Cerebellar nuclear complex (tissue), 1 donor: Measurements from ENCODE around the gene GLIPR2.
"Not testable (repeated sequence)": the region's sequence is repeated elsewhere in the genome, so short reads cannot be mapped to it uniquely, and the experiment has no call there.

ENCODE experiments used
- DNase-seq, 2 experiments: peaks; one replicate each; lab custom pipeline; 2025; lab: John Stamatoyannopoulos, UW

The GLIPR2 gene

GRCh38 chr9:36123515-36123914 is 13.0 kb upstream of the GLIPR2 start:
- no peak for DNase-seq

GRCh38 chr9:36125062-36125855 is 11.3 kb upstream of the GLIPR2 start:
- DNase-seq, result no peak

GRCh38 chr9:36126016-36126730 is 10.4 kb upstream of the GLIPR2 start:
- no peak for DNase-seq

GRCh38 chr9:36127652-36128244 is 8.8 kb upstream of the GLIPR2 start:
- DNase-seq, result no peak

GRCh38 chr9:36128349-36128748 is 8.2 kb upstream of the GLIPR2 start:
- no peak for DNase-seq

GRCh38 chr9:36129139-36129538 is 7.4 kb upstream of the GLIPR2 start:
- DNase-seq, result no peak

GRCh38 chr9:36131666-36132065 is 4.9 kb upstream of the GLIPR2 start:
- DNase-seq, result not testable (repeated sequence)

- no peak for DNase-seq
Measured at GRCh38 chr9:36132086-36132485, 4.4 kb upstream of the GLIPR2 start.

GRCh38 chr9:36134761-36135505 is 1.6 kb upstream of the GLIPR2 start:
- no peak for DNase-seq

- DNase-seq, result no peak
Measured at GRCh38 chr9:36135741-36136271, 727 bp upstream of the GLIPR2 start.

GRCh38 chr9:36136894-36137391 is 410 bp downstream of the GLIPR2 start:
- DNase-seq, result no peak

- no peak for DNase-seq
Measured at GRCh38 chr9:36137392-36138004, 965 bp downstream of the GLIPR2 start.

- no peak for DNase-seq
Measured at GRCh38 chr9:36138496-36138895, 2.0 kb downstream of the GLIPR2 start.

- no peak for DNase-seq
Measured at GRCh38 chr9:36138901-36139300, 2.4 kb downstream of the GLIPR2 start.

- no peak for DNase-seq
Measured at GRCh38 chr9:36140086-36141084, 3.9 kb downstream of the GLIPR2 start.

- DNase-seq, result no peak
Measured at GRCh38 chr9:36141288-36141687, 4.8 kb downstream of the GLIPR2 start.

- DNase-seq, result no peak
Measured at GRCh38 chr9:36141761-36142160, 5.2 kb downstream of the GLIPR2 start.

GRCh38 chr9:36142510-36143244 is 6.1 kb downstream of the GLIPR2 start:
- DNase-seq, result no peak

- no peak for DNase-seq
Measured at GRCh38 chr9:36143245-36143641, 6.7 kb downstream of the GLIPR2 start.
